ENCODE measurements around the gene EIF4G3. TPM values are rescaled to one million over a fixed set of nuclear protein-coding genes. Genes with fewer than 3 reads are reported as not detected.
A peak's percentile ranks its signal among the peaks of the same experiment; 100 is the strongest.

EIF4G3 gene
- total RNA-seq (17.0 TPM), polyA plus RNA-seq (22.1 TPM)
- long read RNA-seq, donor 1 = 0 reads
- long read RNA-seq, donor 2, partial matches to known transcripts = 9 of 10 reads
- long read RNA-seq, donor 2, other reads (novel, unspliced or antisense) = 0 of 10 reads
- long read RNA-seq, donor 3 = 0 reads
- long read RNA-seq, donor 4, partial matches to known transcripts = 0 of 1 reads
- long read RNA-seq, donor 4, other reads (novel, unspliced or antisense) = 0 of 1 reads
- long read RNA-seq, donor 5, full-length matches to known transcripts = 1 of 6 reads
- long read RNA-seq, donor 5, partial matches to known transcripts = 5 of 6 reads
- long read RNA-seq, donor 5, other reads (novel, unspliced or antisense) = 0 of 6 reads
- long read RNA-seq, donor 6, partial matches to known transcripts = 8 of 8 reads
- long read RNA-seq, donor 6, other reads (novel, unspliced or antisense) = 0 of 8 reads
- long read RNA-seq, donor 7, partial matches to known transcripts = 0 of 1 reads
- long read RNA-seq, donor 7, other reads (novel, unspliced or antisense) = 0 of 1 reads
- long read RNA-seq, donor 8, partial matches to known transcripts = 0 of 1 reads
- long read RNA-seq, donor 8, other reads (novel, unspliced or antisense) = 0 of 1 reads
- long read RNA-seq, donor 9 = 0 reads
- long read RNA-seq, donor 10, partial matches to known transcripts = 5 of 5 reads
- long read RNA-seq, donor 10, other reads (novel, unspliced or antisense) = 0 of 5 reads

GRCh38 chr1:21176586-21177555 is at the start of gene EIF4G3:
Gene EIF4G3 (minus strand): TSS chr1:21176897. CDS start chr1:21002742, 174,155 bp downstream.
- peak within 1 kb of the TSS; percentile 88 to 91 for H3K4me3 ChIP-seq (ENCODE audit: low read length in 2 of 2)
- peaks cover 10 to 13% of the 10 kb centered on the region in 2 donors for H3K4me1 ChIP-seq (ENCODE audit: control insufficient read depth in 2 of 2, insufficient read depth in 2 of 2, low read length in 2 of 2)
- H3K36me3 ChIP-seq (ENCODE audit: control insufficient read depth in 2 of 2, insufficient read depth in 2 of 2, low read length in 1 of 2) = no peaks in the 10 kb centered on the region
- WGBS = 4% methylated on average over 88 of the region's 90 CpGs
- H3K27me3 ChIP-seq (ENCODE audit: control insufficient read depth in 2 of 2, insufficient read depth in 1 of 2, low read length in 1 of 2) = peaks cover 0 to 6% of the 10 kb centered on the region in 2 donors
- H3K9me3 ChIP-seq (ENCODE audit: control insufficient read depth in 2 of 2, insufficient read depth in 1 of 2, low read length in 1 of 2) = no peaks in the 10 kb centered on the region
- DNase-seq (ENCODE audit: low read depth in 6 of 9, low spot score in 9 of 9) = peak; percentile 97 to 100 (median 99)
- peak within 1 kb of the TSS; percentile 81 to 89 for H3K27ac ChIP-seq (ENCODE audit: low read depth in 1 of 2, low read length in 1 of 2)

- Histone ChIP-seq H3K4me3 (ENCODE audit: low read length in 2 of 2) (no peak overlapping the region), H3K36me3 (ENCODE audit: control insufficient read depth in 2 of 2, insufficient read depth in 2 of 2, low read length in 1 of 2) (peaks cover 32 to 35% of the 10 kb centered on the region in 2 donors), H3K4me1 (ENCODE audit: control insufficient read depth in 2 of 2, insufficient read depth in 2 of 2, low read length in 2 of 2) (no peaks in the 10 kb centered on the region), H3K27me3 (ENCODE audit: control insufficient read depth in 2 of 2, insufficient read depth in 1 of 2, low read length in 1 of 2) (no peaks in the 10 kb centered on the region), H3K9me3 (ENCODE audit: control insufficient read depth in 2 of 2, insufficient read depth in 1 of 2, low read length in 1 of 2) (no peaks in the 10 kb centered on the region), H3K27ac (ENCODE audit: low read depth in 1 of 2, low read length in 1 of 2) (no peak overlapping the region)
- WGBS = 98% methylated on average over 33 of the region's 33 CpGs
- DNase-seq (ENCODE audit: low read depth in 6 of 9, low spot score in 9 of 9) = no peak
Observed at GRCh38 chr1:21225065-21225464, 48.4 kb upstream of the EIF4G3 start.

- Histone ChIP-seq H3K4me3 (ENCODE audit: low read length in 2 of 2) (no peak overlapping the region), H3K36me3 (ENCODE audit: control insufficient read depth in 2 of 2, insufficient read depth in 2 of 2, low read length in 1 of 2) (peaks cover 27 to 39% of the 10 kb centered on the region in 2 donors), H3K27me3 (ENCODE audit: control insufficient read depth in 2 of 2, insufficient read depth in 1 of 2, low read length in 1 of 2) (no peaks in the 10 kb centered on the region), H3K9me3 (ENCODE audit: control insufficient read depth in 2 of 2, insufficient read depth in 1 of 2, low read length in 1 of 2) (no peaks in the 10 kb centered on the region), H3K27ac (ENCODE audit: low read depth in 1 of 2, low read length in 1 of 2) (no peak overlapping the region), H3K4me1 (ENCODE audit: control insufficient read depth in 2 of 2, insufficient read depth in 2 of 2, low read length in 2 of 2) (no peaks in the 10 kb centered on the region)
- 84% methylated on average over 7 of the region's 7 CpGs for WGBS
- no peak for DNase-seq (ENCODE audit: low read depth in 6 of 9, low spot score in 9 of 9)
Observed at GRCh38 chr1:21220815-21221214, 44.1 kb upstream of the EIF4G3 start.

DNA sequence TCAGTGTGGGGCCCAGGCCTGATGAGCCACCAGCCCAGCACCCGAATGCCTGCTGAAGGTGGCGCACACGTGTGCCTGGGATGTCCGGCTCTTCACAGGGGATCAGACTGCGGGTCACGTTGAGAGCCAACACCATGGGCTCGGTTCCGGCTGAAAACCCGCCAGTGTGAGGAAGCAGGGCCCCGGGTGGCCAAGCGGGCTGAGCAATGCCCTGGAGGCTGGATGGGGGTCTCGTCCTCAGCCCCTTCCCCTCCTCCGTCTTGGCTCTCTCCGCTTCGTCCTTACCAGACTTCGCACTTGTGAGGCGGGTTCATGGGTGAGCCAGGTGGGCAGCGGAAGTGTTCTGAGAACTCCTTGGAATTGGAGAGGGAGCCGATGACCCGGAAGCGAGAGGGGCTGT is 43.0 kb upstream of the EIF4G3 start:
- Histone ChIP-seq H3K4me1 (ENCODE audit: control insufficient read depth in 2 of 2, insufficient read depth in 2 of 2, low read length in 2 of 2) (no peaks in the 10 kb centered on the region), H3K27me3 (ENCODE audit: control insufficient read depth in 2 of 2, insufficient read depth in 1 of 2, low read length in 1 of 2) (no peaks in the 10 kb centered on the region), H3K9me3 (ENCODE audit: control insufficient read depth in 2 of 2, insufficient read depth in 1 of 2, low read length in 1 of 2) (no peaks in the 10 kb centered on the region), H3K36me3 (ENCODE audit: control insufficient read depth in 2 of 2, insufficient read depth in 2 of 2, low read length in 1 of 2) (peaks cover 22 to 31% of the 10 kb centered on the region in 2 donors), H3K4me3 (ENCODE audit: low read length in 2 of 2) (no peak overlapping the region), H3K27ac (ENCODE audit: low read depth in 1 of 2, low read length in 1 of 2) (no peak overlapping the region)
- WGBS = 97% methylated on average over 21 of the region's 21 CpGs
- no peak for DNase-seq (ENCODE audit: low read depth in 6 of 9, low spot score in 9 of 9)

GRCh38 chr1:21217812-21218596 is 41.3 kb upstream of the EIF4G3 start:
- Histone ChIP-seq H3K36me3 (ENCODE audit: control insufficient read depth in 2 of 2, insufficient read depth in 2 of 2, low read length in 1 of 2) (peaks cover 16 to 30% of the 10 kb centered on the region in 2 donors), H3K27ac (ENCODE audit: low read depth in 1 of 2, low read length in 1 of 2) (no peak overlapping the region), H3K4me1 (ENCODE audit: control insufficient read depth in 2 of 2, insufficient read depth in 2 of 2, low read length in 2 of 2) (no peaks in the 10 kb centered on the region), H3K9me3 (ENCODE audit: control insufficient read depth in 2 of 2, insufficient read depth in 1 of 2, low read length in 1 of 2) (no peaks in the 10 kb centered on the region), H3K4me3 (ENCODE audit: low read length in 2 of 2) (no peak overlapping the region), H3K27me3 (ENCODE audit: control insufficient read depth in 2 of 2, insufficient read depth in 1 of 2, low read length in 1 of 2) (no peaks in the 10 kb centered on the region)
- WGBS = 93% methylated on average over 20 of the region's 20 CpGs
- DNase-seq (ENCODE audit: low read depth in 6 of 9, low spot score in 9 of 9) = no peak

- Histone ChIP-seq H3K4me3 (ENCODE audit: low read length in 2 of 2) (no peak overlapping the region), H3K4me1 (ENCODE audit: control insufficient read depth in 2 of 2, insufficient read depth in 2 of 2, low read length in 2 of 2) (no peaks in the 10 kb centered on the region), H3K9me3 (ENCODE audit: control insufficient read depth in 2 of 2, insufficient read depth in 1 of 2, low read length in 1 of 2) (no peaks in the 10 kb centered on the region), H3K36me3 (ENCODE audit: control insufficient read depth in 2 of 2, insufficient read depth in 2 of 2, low read length in 1 of 2) (peaks cover 16 to 30% of the 10 kb centered on the region in 2 donors), H3K27me3 (ENCODE audit: control insufficient read depth in 2 of 2, insufficient read depth in 1 of 2, low read length in 1 of 2) (no peaks in the 10 kb centered on the region), H3K27ac (ENCODE audit: low read depth in 1 of 2, low read length in 1 of 2) (no peak overlapping the region)
- 87% methylated on average over 19 of the region's 19 CpGs for WGBS
- peak in 8 of 9 donors; percentile 18 to 68 (median 44) for DNase-seq (ENCODE audit: low read depth in 6 of 9, low spot score in 9 of 9)
Observed at GRCh38 chr1:21216835-21217811, 40.4 kb upstream of the EIF4G3 start.

DNA sequence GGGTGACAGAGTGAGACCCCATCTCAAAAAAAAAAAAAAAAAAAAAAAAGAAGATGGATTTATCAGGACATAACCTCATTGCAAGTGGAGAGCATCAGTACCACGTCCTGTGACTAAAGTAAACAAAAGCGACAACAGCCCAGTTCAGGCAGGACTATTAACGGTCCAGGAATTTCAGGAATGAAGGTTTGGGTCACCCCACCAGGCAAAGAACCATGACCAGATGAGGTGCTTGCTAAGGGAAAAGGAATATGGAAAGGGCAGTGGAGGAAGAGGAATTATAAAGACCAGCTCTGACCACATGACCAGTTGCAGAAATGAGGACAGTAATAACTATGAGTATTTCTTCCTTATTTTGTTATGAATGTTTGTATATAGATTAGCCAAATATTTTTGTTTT is 35.4 kb upstream of the EIF4G3 start:
- no peaks in the 10 kb centered on the region for H3K4me1 ChIP-seq (ENCODE audit: control insufficient read depth in 2 of 2, insufficient read depth in 2 of 2, low read length in 2 of 2)
- H3K4me3 ChIP-seq (ENCODE audit: low read length in 2 of 2) = no peak overlapping the region
- DNase-seq (ENCODE audit: low read depth in 6 of 9, low spot score in 9 of 9) = no peak
- H3K9me3 ChIP-seq (ENCODE audit: control insufficient read depth in 2 of 2, insufficient read depth in 1 of 2, low read length in 1 of 2) = no peaks in the 10 kb centered on the region
- no peak overlapping the region for H3K27ac ChIP-seq (ENCODE audit: low read depth in 1 of 2, low read length in 1 of 2)
- H3K36me3 ChIP-seq (ENCODE audit: control insufficient read depth in 2 of 2, insufficient read depth in 2 of 2, low read length in 1 of 2) = no peaks in the 10 kb centered on the region
- no peaks in the 10 kb centered on the region for H3K27me3 ChIP-seq (ENCODE audit: control insufficient read depth in 2 of 2, insufficient read depth in 1 of 2, low read length in 1 of 2)
- 89% methylated on average over 3 of the region's 3 CpGs for WGBS
